Smooth muscle cell of the umbilical artery (primary cell): ENCODE results near the gene CPSF2. TPM values are rescaled to one million over a fixed set of nuclear protein-coding genes. Genes with fewer than 3 reads are reported as not detected.

Experiments
- total RNA-seq: library from RNA; depleted of rRNA; stranded (reverse); fragments of >200 nt; gene quantifications from 2 replicates; pipeline ENCODE4 v1.2.3, GENCODE V29; 2014

The CPSF2 gene
- total RNA-seq, result 62.4 and 96.1 TPM in 2 replicates

DNA sequence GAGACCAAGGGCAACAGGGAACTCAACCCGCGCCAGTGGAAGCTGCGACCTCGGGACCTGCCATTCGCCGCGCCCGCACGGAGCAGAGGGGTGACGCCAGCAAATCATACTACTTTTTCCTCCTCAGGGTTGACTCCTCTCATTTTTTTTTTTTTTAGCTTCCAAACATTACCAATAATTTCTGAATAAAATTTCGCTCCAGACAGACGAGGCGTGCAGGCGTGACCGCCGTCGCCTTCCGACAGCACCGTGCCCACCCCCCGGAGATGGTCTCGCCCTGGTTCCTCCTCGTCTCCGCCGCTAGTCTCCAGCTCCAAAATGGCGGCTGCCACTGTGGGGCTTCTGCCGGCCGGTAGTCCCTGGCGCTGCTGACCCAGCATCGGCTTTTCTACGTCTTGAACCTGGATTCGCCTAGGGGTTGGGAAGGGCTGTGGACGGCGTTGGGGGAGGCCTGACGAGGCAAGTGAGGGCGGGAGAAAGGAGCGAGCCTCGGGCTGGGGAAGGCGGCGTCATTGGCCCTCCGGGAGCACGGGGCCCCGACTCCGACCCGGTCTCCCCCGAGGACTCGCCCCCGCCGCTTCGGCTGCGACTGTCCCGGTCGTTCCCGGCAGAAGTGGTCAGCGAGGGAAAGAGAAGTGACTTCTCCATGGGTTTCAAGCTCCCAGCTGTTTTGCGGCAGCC lies at the start of gene CPSF2, which contains the start of gene NDUFB1:
TSS of gene CPSF2 (plus strand) at position 300 of the 681 bp plus-strand sequence. CDS start 9,016 bp downstream, outside the sequence.
TSS of gene NDUFB1 (minus strand) at position 37 of the 681 bp plus-strand sequence. CDS start 4,069 bp downstream, outside the sequence.

GRCh38 chr14:92106143-92106926 lies 15.4 kb upstream of the CPSF2 start, which contains the start of gene ATXN3:
ATXN3 (minus strand) TSS chr14:92106582; CDS start chr14:92106552, 30 bp downstream.

Other genes with a start within 250 kb of the CPSF2 start
- 20.4 and 31.5 TPM in 2 replicates for gene FBLN5, start 174.3 kb upstream of the CPSF2 start, total RNA-seq
- gene TRIP11, start 81.9 kb upstream of the CPSF2 start, total RNA-seq, result 43.1 and 67.0 TPM in 2 replicates
- gene ATXN3, start 15.4 kb upstream of the CPSF2 start, total RNA-seq, result 30.6 and 54.3 TPM in 2 replicates
- gene NDUFB1, start 263 bp upstream of the CPSF2 start, total RNA-seq, result 42.5 and 215 TPM in 2 replicates
- not detected in 2 replicates for gene SLC24A4, start 201.2 kb downstream of the CPSF2 start, total RNA-seq